Activated T-helper 1 cell treated with anti-CD3 and anti-CD28 coated beads, Interleukin-2, amount 50 U/mL, for 16 hours (primary cell): ENCODE results near the gene FRMPD1.

Experiments
- DNase-seq, 2 donors: peaks; one replicate each; pipeline ENCODE4 v3.0.0-alpha.2; 2020; ENCODE audit warnings: low read depth in 1 of 2, low spot score in 1 of 2

Gene FRMPD1

GRCh38 chr9:37679649-37680402, 29.1 kb downstream of the FRMPD1 start:
- no peak for DNase-seq

DNA sequence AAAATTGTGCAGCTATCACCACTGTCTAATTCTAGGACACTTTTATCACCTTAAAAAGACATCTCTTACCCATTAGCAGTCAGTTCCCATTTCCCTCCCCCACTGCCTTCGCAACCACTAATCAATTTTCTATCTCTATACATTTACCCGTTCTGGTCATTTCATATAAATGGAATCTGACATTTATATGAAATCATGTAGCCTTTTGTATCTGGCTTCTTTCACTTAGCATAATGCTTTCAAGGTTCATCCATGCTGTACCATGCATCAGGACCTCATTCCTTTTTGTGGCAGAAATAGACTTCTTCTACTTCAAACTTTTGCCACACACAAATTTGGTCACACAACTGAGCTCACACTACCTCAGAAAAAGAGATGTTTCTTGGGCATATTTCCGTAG, 32.2 kb downstream of the FRMPD1 start:
- no peak for DNase-seq

DNA sequence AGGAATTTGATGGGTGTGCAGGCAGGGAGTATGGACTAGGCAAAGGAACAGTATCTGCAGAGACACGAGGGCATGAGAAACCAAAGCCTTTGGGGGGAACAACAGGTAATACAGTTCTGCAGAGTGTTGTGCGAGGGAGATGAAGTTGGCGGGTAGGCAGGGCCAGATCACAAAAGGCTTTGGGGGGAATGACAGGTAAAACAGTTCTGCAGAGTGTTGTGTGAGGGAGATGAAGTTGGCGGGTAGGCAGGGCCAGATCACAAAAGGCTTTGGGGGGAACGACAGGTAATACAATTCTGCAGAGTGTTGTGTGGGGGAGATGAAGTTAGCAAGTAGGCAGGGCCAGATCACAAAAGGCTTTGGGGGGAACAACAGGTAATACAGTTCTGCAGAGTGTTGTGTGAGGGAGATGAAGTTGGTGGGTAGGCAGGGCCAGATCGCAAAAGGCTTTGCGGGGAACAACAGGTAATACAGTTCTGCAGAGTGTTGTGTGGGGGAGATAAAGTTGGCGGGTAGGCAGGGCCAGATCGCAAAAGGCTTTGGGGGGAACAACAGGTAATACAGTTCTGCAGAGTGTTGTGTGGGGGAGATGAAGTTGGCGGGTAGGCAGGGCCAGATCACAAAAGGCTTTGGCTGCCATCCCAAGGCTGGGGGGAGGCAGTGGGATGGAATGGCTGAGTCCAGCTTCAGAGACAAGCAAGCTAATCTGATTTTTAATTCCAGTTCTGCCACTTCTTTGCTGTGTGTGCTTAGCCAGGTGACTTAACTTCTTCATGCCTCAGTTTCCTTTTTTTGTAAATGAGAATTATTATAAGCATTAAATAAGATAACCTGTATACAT, 33.0 kb downstream of the FRMPD1 start:
- DNase-seq: no peak

DNA sequence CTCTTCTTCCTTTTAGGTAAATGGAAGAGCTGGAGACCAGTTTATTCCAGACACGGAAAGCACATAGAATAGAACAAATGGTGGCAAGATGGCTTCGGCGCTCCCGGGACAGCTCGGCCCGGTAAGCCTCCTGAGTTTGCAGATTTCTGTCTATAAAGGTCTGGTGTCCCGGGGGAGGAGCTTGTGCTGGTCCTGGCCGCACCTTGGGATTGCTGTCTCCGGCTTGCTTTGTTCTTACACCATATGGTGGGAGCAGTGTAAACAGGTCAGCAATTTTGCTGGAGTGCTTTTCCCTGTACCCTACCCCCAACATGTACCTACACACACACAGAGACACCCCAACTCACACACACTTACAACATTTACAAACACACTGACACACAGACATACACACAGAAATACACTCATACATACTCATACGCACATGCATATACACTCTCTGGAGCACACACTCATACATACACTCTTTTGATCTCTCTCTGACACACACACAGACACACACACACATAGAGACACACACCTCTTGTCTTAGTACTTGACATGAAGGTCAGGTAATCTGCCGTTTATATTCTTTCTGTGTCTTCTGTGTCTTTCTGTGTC, 42.0 kb downstream of the FRMPD1 start:
- no peak for DNase-seq

- no peak for DNase-seq
Measured at GRCh38 chr9:37693260-37693659, 42.5 kb downstream of the FRMPD1 start.

- no peak for DNase-seq
Measured at GRCh38 chr9:37694355-37694754, 43.6 kb downstream of the FRMPD1 start.

DNA sequence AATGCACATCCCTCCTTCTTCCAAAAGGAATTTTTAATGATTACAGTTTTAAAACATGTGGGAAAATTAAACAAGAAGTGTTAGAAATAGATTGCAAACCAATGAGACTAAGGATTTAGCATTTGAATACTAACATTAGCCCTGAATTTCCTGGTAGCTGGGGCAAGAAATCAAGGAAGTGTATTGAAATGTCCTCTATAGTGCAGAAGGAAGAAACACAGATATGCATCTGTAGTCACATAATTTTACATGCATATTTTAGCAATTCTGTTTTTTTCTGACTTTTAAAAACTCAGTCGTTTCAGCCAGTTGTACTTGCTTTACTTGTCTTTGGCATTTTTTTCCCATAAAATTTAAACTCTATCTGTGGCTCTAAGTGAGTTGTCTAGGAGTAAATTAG, 45.8 kb downstream of the FRMPD1 start:
- no peak for DNase-seq

DNA sequence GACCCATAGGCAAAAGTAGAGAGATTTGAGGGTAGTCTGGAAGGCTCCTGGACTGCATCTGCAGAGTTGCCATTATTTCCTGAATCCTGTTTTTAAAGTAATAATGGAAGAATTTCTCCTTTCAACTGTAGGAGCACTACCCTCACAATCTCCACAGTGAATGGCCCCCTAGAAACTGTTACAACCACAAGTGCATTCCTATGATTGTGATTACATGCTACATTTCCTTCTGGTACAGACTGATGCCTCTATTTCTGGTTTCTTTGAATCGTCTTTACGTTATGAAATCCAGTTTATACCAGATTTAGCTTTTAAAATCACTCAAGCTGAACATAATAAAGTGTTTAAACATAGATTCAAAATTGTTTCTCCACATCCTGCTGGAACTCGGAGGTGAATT, 49.4 kb downstream of the FRMPD1 start:
- DNase-seq: no peak

DNA sequence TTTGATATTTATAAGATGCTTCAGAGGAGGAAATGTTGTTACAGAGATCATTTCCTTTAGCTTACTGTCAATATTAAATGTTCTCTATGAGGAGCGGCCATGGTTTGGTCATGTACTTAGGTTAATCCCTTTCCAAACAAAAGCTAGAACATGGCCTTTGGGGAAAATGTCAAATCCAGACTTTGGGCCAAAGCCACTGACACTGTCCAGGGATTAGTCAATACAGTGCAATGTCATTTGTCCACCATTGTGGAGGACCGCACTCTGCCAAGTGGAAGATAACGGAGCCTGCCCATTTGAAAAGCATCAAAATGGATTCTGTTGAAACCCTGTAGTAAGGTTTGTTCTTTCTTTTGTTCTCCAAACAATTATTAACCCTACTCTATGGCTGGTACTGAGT, 50.1 kb downstream of the FRMPD1 start:
- DNase-seq: no peak

GRCh38 chr9:37705787-37706186, 55.0 kb downstream of the FRMPD1 start:
- no peak for DNase-seq

GRCh38 chr9:37706290-37706689, 55.5 kb downstream of the FRMPD1 start:
- DNase-seq: no peak

- DNase-seq: no peak
Measured at GRCh38 chr9:37707748-37708147, 57.0 kb downstream of the FRMPD1 start.

DNA sequence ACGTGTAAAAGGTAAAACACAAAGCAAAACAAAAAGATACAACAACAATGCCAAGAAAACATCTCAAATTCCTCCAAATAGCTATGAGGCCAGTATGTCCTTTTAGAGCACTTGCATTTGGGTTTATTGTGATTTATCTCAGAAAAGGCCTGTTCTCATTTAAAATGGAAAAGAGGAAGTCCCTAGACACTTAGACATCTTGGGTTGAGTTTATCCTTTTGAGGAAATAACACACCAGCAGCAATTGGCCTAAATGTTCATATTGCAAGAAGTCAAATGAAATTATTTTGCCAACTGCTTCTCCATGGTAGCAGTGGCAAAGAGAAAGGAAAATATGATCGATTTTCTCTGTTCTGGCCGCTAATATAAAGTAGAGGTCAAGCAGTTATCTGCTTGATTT, 59.3 kb downstream of the FRMPD1 start:
- DNase-seq: no peak

- no peak for DNase-seq
Measured at GRCh38 chr9:37715260-37715659, 64.5 kb downstream of the FRMPD1 start.

DNA sequence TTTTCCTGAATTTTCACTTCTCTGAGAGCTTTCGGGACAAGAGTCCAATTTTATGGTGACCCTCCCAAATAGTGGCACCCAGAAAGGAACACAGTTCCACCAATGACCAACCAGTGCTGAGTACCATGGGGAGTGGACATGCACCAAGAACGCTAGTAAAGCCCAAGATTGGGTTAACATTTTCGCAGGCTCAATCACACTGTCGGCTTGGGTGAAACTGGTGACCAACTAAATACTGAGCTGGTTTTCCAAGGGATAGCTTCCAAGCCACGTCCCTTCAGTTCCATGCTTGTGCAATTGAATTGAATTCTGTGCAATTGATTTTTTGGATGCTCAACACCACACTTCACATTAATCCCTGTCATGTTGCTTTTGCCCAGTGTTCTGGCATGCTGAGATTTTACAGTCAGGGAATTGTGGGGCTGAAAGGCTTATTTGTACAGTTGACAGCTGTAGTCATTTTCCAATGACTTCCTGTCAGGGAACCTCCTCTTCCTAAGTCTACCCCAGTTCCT, 65.3 kb downstream of the FRMPD1 start:
- no peak for DNase-seq

- no peak for DNase-seq
Measured at GRCh38 chr9:37719526-37719925, 68.8 kb downstream of the FRMPD1 start.

DNA sequence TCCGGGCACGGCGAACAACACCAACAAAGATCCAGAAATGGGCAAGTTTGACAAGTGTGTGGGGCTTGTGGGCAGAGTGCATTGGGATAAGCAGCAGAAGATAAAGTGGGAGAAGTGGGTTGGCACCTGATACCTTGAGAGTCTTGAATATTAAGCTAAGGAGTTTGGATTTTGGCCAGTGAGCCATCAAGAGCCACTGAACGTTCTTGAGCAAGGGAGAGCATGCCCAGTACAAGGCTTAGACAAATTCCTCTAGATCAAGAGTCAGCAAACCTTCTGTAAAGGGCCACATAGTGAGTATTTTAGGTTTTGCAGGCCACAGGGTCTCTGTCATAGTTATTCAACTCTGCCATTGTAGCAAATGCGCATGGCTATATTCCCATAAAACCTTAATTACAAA, 76.3 kb downstream of the FRMPD1 start:
- no peak for DNase-seq

- DNase-seq: no peak
Measured at GRCh38 chr9:37729499-37729898, 78.7 kb downstream of the FRMPD1 start.

DNA sequence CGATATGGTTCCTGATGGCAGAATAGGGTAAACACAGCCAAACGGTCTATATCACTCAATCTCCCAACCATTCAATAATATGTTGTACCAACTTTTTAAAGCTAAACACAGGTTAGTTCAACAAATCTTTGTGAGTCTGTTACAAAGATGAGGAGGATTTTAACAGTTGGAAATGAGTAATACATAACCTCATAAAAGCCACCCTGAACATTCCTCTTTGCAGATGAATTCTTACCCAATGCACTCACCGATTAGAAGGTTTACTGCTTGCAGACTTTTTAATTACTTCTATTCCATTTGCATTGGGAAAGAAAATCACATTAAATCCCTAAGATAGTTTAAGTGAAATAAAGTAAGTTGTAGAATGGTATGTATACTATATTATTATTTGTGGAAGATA, 79.5 kb downstream of the FRMPD1 start:
- no peak for DNase-seq

DNA sequence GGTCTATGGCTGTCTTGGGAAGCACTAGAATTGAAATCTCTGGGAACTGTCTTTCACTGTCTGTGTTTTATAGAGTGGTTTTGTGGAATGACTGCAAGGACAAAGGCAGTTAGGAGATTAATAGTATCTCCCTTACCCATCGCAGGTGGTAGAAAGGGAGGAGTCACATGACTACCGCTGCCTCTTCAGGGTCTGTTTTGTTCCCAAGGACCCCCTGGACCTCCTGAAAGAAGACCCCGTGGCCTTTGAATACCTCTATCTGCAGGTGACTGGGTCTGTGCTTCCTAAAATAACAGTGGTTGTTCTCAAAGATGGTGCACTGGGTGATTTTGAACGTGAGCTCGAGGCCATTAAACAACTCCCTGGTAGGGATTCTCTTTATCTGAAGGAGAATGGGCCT, 80.1 kb downstream of the FRMPD1 start:
- DNase-seq: no peak

DNA sequence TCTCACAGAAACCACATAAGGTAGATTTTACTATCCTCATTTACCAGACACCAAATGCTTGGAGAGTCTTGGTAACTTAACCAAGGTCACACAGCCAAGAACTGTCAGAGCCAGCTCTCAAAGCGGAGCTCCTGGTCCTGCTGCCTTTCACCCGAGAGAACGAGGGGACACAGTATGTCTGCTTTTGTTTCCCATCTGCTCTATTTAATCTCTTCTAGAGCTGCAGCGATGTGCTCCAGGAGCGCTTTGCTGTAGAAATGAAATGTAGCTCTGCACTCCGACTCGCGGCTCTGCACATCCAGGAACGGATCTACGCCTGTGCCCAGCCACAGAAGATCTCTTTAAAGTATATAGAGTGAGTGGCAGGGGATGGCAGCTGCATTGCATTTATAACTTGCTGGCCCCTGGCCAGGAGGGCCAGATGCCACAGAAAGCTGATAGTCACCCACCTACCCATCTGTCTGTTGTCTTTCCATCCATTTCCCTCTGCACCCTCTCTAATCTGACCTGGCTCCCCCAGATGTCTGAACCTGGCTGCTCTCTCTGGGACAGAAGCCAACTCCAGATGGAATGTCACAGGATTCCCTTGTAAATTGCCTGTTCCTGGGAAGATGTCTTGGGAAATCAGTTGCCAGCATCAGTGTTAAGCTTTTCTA, 81.5 kb downstream of the FRMPD1 start:
- no peak for DNase-seq
